ENCODE measurements around the gene CD84. TPM values are rescaled to one million over a fixed set of nuclear protein-coding genes. Genes with fewer than 3 reads are reported as not detected.

Gene CD84
- total RNA-seq, 1 experiment from 2014 or later, result not detected

DNA sequence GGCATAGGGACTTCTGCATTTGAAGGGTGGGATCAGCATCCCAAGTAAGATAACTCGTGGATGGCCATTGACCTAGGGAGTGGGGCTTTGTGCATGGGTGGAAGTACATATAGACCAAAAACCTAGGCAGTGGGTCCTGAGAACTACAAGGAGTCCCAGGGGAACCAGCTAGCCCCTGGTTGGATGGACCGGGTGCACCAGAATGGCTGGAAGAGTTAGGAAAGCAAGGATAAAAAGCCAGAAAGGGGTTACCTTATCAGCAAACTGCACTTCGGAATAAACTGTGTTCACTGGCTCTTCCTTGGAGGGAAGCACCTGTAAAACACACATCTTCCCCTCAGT, 29.7 kb downstream of the CD84 start:
- Mint-ChIP-seq H3K36me3 (ENCODE audit: insufficient read depth, unreplicated experiment) (peaks cover 4% of the 10 kb centered on the region), H3K9me3 (ENCODE audit: low read depth, unreplicated experiment) (no peaks in the 10 kb centered on the region), H3K27me3 (ENCODE audit: unreplicated experiment) (peaks cover 45% of the 10 kb centered on the region), H3K4me1 (ENCODE audit: low read depth, unreplicated experiment) (no peaks in the 10 kb centered on the region), H3K27ac (ENCODE audit: unreplicated experiment) (no peak overlapping the region), H3K4me3 (ENCODE audit: low read depth, unreplicated experiment) (no peak overlapping the region)
- intact Hi-C loops (cut with micrococcal nuclease; ENCODE audit: unreplicated experiment), result no loop called here
- CTCF ChIA-PET, result interaction anchor here (0.8 kb wide), 1 partner anchor 58 kb away, joined by 3 read pairs; no protein-coding TSS in a partner anchor
- TF ChIP-seq, protein P1, sequence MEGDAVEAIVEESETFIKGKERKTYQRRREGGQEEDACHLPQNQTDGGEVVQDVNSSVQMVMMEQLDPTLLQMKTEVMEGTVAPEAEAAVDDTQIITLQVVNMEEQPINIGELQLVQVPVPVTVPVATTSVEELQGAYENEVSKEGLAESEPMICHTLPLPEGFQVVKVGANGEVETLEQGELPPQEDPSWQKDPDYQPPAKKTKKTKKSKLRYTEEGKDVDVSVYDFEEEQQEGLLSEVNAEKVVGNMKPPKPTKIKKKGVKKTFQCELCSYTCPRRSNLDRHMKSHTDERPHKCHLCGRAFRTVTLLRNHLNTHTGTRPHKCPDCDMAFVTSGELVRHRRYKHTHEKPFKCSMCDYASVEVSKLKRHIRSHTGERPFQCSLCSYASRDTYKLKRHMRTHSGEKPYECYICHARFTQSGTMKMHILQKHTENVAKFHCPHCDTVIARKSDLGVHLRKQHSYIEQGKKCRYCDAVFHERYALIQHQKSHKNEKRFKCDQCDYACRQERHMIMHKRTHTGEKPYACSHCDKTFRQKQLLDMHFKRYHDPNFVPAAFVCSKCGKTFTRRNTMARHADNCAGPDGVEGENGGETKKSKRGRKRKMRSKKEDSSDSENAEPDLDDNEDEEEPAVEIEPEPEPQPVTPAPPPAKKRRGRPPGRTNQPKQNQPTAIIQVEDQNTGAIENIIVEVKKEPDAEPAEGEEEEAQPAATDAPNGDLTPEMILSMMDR (IDR thresholded peaks at IDR 0.05; ENCODE audit: unreplicated experiment), result no peak
- no TSS peak for BruUV-seq (replicated peaks)
- DNase-seq, result no peak

DNA sequence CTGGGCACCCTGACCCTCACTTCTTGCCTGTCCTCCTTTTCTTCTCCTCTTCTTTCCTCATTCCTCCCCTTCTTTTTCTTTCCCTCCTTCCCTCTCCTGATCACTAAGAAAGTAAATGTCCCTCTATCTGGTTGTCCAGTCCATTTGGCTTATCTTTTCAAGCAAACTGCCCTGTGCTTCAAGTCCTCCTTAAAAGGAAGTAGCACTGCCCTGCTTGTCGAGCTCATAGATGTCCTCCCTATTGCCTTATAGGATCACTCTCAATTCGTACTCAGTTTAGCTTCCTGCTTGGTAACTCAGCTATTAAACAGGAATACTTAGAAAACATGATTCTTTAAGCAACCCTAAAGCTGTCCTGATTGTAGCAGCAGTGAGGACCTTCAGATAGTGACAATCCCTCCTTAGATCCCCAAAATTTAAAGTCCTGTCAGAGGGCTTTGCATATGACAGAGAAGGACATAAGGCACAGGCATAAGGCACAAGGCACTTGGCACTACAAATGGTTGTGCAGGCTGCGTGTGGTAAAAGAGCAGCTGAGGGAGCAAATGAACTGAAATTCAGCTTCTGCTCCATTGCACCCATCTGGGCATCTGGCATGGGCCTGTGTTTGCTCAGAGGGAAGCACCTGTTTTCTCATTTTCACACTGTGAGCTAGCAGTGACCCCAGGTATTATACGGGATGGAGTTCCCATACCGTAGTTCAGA, 30.2 kb downstream of the CD84 start:
- Mint-ChIP-seq H3K27me3 (ENCODE audit: unreplicated experiment) (peaks cover 44% of the 10 kb centered on the region), H3K9me3 (ENCODE audit: low read depth, unreplicated experiment) (no peaks in the 10 kb centered on the region), H3K4me1 (ENCODE audit: low read depth, unreplicated experiment) (no peaks in the 10 kb centered on the region), H3K36me3 (ENCODE audit: insufficient read depth, unreplicated experiment) (peaks cover 4% of the 10 kb centered on the region), H3K27ac (ENCODE audit: unreplicated experiment) (no peak overlapping the region), H3K4me3 (ENCODE audit: low read depth, unreplicated experiment) (no peak overlapping the region)
- BruUV-seq (replicated peaks), result no TSS peak
- TF ChIP-seq, protein P1 (IDR thresholded peaks at IDR 0.05; ENCODE audit: unreplicated experiment), result no peak
- CTCF ChIA-PET, result no interaction called here
- intact Hi-C loops (cut with micrococcal nuclease; ENCODE audit: unreplicated experiment), result no loop called here
- no peak for DNase-seq

DNA sequence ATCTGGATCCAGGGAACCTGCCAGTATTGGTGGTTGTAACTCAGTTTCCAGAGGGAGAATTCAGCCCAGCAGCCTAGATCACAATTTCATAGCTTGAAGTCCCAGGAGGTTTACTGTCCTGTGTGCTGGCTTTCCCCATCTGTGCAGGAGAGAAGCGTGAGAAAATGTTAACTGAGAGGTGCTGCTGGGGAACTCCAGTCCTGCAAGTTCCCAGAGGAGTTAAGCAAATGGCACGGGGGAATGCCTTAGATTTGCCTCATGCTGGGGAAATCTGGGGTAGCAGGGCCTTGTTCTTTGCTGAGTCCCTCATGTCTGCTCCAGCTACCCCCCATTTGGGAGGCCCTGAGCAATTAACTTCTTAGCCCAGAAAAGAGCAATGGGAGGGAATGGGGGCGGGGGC, 31.1 kb downstream of the CD84 start:
- intact Hi-C loops (cut with micrococcal nuclease; ENCODE audit: unreplicated experiment), result no loop called here
- BruUV-seq (replicated peaks), result no TSS peak
- DNase-seq, result no peak
- no peak overlapping the region for H3K4me3 Mint-ChIP-seq (ENCODE audit: low read depth, unreplicated experiment)
- peaks cover 34% of the 10 kb centered on the region for H3K27me3 Mint-ChIP-seq (ENCODE audit: unreplicated experiment)
- H3K27ac Mint-ChIP-seq (ENCODE audit: unreplicated experiment), result no peak overlapping the region
- H3K36me3 Mint-ChIP-seq (ENCODE audit: insufficient read depth, unreplicated experiment), result peaks cover 4% of the 10 kb centered on the region
- no peaks in the 10 kb centered on the region for H3K9me3 Mint-ChIP-seq (ENCODE audit: low read depth, unreplicated experiment)
- TF ChIP-seq, protein P1 (IDR thresholded peaks at IDR 0.05; ENCODE audit: unreplicated experiment), result no peak
- CTCF ChIA-PET, result no interaction called here
- peaks cover under 1% of the 10 kb centered on the region for H3K4me1 Mint-ChIP-seq (ENCODE audit: low read depth, unreplicated experiment)

DNA sequence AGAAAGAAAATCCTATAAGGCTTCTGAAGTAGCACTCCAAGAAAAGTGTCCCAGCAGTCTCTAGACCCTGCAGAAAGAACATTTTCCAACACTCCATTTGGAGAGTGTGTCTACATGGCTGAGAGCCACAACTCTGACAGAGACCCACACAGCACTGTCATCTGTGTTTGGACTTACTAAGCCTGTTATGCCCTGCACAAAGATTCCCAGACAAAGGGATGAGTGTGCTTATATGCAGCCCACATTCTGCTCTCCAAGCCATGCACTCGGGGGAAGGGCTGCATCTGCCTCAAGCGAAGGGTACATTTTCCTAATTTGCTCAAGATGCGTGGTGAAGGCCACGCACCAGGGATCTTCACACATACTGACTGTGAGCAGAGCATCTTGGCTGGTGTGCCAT, 31.9 kb downstream of the CD84 start:
- H3K4me3 Mint-ChIP-seq (ENCODE audit: low read depth, unreplicated experiment), result no peak overlapping the region
- CTCF ChIA-PET, result no interaction called here
- DNase-seq, result no peak
- H3K27me3 Mint-ChIP-seq (ENCODE audit: unreplicated experiment), result peaks cover 27% of the 10 kb centered on the region
- intact Hi-C loops (cut with micrococcal nuclease; ENCODE audit: unreplicated experiment), result no loop called here
- BruUV-seq (replicated peaks), result no TSS peak
- H3K27ac Mint-ChIP-seq (ENCODE audit: unreplicated experiment), result no peak overlapping the region
- TF ChIP-seq, protein P1 (IDR thresholded peaks at IDR 0.05; ENCODE audit: unreplicated experiment), result no peak
- H3K9me3 Mint-ChIP-seq (ENCODE audit: low read depth, unreplicated experiment), result no peaks in the 10 kb centered on the region
- peaks cover 4% of the 10 kb centered on the region for H3K36me3 Mint-ChIP-seq (ENCODE audit: insufficient read depth, unreplicated experiment)
- peaks cover 8% of the 10 kb centered on the region for H3K4me1 Mint-ChIP-seq (ENCODE audit: low read depth, unreplicated experiment)
